ENCODE data around the gene USP48.

- no peak for TF ChIP-seq CTCF (IDR thresholded peaks at IDR 0.05)
- TF ChIP-seq POLR2A (IDR thresholded peaks at IDR 0.05), result no peak
Measured at GRCh38 chr1:21721295-21721985, 61.5 kb downstream of the USP48 start.
